Stimulated activated CD4-positive, alpha-beta T cell treated with anti-CD3 and anti-CD28 coated beads, Interleukin-12 subunit alpha, Interleukin-12 subunit beta, amount 100 ng/mL, for 48 hours (primary cell): ENCODE results near the gene ERI2.
"Not testable (repeated sequence)": the region's sequence is repeated elsewhere in the genome, so short reads cannot be mapped to it uniquely, and the experiment has no call there.

Source experiments
- DNase-seq, 3 donors: peaks; one replicate each; pipeline ENCODE4 v3.0.0-alpha.2; 2020; ENCODE audit warnings: low read depth in 2 of 3, low spot score in 1 of 3

Gene ERI2

DNA sequence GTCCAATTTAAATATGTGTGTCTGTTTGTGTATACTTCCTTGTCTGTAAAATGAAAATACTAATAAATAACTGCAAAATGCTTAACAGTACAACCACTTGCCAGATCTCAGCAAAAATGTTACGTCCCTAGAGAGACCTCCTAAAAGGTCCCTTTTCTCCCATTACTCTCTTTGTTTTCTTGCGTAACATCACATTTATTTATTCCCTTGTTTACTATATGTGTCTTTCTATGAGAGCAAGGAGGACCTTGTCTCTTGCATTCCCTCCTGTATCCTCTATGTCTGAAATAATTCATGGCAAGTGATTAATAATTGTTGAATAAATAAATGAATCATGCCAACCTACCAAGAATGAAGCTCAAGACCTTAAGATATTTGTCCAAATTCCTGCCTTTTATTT, 40.5 kb downstream of the ERI2 start:
- no peak for DNase-seq

DNA sequence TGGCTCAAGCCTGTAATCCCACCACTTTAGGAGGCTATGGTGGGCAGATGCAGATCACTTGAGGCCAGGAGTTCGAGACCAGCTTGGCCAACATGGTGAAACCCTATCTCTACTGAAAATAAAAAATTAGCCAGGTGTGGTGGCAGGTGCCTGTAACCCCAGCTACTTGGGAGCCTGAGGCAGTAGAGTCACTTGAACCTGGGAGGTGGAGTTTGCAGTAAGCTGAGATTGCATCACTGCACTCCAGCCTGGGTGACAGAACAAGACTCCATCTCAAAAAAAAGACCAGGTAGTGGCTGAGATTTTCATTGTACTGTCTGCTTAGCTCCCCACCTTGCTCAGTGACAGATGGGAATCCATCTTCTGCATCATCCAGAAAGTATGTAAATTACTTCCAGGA, 41.8 kb downstream of the ERI2 start:
- not testable (repeated sequence) for DNase-seq

DNA sequence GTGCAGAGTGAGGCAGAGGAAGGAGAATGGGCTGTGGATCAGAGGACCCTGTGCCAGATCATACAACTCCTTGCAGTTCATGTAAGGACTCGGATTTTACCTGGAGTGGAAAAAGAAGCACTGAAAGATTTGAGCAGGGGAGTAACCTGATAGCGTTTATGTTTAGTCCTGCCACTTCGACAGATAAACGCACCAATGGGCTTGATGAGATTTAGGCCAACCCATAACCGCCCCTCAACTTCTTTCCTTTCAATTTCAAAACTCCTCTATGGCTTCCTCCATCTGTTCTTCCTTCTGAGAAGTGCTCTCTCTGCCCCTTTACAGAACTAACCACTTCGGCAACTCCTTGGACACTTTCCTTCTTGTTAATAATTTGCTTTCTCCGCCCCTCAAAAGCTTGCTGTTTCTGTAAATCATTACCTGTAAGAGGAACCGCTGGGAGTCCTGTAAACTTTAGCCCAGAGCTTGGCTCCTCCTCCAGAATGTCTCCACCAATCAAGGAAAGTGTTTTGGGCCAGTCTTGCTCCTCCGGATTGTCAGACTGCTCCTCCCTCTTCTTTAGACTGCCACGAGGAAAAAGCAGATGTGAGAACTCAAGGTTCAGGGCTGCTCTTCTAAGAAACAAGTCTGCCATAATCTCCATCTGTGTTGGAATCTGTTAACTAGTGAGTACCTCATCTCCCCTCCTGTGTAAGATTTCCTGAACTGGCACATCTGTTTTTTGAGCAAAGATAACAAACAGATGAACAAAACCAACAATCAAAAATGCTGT, 42.6 kb downstream of the ERI2 start, which contains the start of gene ACSM3:
Gene ACSM3 (plus strand): TSS at position 554 of the 772 bp plus-strand sequence. CDS start 6,021 bp downstream, outside the sequence.
- peak; percentile 38 to 72 (median 45) for DNase-seq

DNA sequence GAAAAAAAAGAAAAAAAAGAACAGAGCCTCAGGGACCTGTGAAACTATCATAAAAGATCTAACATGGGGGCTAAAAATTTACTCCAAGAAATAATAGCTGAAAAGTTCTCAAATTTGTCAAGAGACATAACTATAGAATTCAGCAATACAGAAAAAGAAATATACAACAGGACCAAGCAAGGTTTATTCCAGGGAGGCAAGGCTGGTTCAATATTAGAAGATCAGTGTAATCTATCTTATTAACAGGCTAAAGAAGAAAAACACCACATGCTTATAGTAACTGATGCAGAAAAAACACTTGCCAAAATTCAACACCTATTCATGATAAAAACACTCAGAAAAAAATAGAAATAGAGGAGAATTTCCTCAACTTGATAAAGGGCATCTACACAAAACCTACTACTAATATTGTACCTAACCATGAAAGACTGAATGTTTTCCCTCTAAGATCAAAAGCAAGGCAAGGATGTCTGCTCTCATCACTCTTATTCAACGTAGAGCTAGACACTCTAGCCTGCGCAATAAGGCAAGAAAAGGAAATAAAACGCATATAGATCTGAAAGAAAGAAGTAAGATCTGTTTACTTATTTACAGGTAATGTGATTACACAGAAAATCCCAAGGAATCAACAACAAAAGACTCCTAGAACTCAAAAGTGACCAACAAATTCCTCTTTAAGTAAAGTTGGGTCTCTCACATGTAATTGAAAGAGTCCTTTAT, 43.7 kb downstream of the ERI2 start:
- no peak for DNase-seq

DNA sequence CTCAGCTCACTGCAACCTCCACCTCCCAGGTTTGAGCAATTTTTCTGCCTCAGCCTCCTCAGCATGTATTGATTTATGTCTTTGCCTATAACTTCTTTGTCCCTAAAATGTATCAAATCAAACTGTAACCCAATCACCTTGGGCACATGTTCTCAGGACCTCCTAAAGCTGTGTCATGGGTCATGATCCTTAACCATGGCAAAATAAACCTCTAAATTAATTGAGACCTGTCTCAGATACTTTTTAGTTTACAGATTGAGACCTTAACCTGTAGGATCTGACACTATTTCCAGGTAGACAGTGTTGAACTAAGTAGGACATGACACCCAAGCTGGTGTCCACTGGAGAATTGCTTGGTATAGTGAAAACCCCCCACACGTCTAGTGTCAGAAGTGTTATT, 45.1 kb downstream of the ERI2 start:
- no peak for DNase-seq

DNA sequence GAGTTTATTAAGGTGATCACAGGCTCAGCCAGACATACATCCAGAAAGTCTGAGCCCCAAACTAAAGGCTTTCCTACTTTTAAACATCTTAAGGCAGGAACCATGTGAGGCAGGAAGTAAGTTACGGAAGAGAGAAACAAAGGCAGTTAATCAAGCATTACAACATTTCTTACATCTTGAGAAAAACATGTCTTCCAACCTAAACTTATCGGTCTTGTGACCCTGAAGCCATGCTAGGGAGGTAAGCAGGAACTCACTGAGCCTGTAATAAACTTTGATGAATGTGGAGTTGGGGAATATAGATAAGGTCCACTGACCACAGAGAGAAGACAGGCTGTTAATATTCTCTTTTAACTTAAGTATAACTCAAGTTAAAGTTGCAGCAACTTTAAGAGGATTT, 45.9 kb downstream of the ERI2 start:
- DNase-seq = no peak

DNA sequence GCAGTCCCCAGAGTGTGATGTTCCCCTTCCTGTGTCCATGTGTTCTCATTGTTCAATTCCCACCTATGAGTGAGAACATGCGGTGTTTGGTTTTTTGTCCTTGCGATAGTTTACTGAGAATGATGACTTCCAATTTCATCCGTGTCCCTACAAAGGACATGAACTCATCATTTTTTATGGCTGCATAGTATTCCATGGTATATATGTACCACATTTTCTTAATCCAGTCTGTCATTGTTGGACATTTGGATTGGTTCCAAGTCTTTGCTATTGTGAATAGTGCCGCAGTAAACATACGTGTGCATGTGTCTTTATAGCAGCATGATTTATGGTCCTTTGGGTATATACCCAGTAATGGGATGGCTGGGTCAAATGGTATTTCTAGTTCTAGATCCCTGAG, 50.5 kb downstream of the ERI2 start:
- DNase-seq = not testable (repeated sequence)

DNA sequence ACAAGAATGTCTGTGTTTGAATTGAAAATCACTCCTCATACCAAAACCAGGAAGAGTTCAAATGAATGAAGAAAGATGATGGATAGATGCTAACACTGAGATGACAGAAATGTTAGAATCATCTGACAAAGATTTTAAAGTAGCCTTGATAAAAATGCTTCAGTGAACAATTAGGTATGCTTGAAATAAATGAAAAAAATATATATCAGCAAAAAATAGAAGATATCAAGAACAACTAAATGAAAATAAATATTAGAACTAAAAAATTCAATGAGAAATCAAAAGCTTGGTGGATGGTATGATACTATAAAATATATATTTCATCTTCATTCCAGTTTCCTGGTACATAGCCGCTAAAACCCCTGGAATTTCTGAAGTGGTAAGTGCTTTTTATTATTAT, 51.0 kb downstream of the ERI2 start:
- no peak for DNase-seq

DNA sequence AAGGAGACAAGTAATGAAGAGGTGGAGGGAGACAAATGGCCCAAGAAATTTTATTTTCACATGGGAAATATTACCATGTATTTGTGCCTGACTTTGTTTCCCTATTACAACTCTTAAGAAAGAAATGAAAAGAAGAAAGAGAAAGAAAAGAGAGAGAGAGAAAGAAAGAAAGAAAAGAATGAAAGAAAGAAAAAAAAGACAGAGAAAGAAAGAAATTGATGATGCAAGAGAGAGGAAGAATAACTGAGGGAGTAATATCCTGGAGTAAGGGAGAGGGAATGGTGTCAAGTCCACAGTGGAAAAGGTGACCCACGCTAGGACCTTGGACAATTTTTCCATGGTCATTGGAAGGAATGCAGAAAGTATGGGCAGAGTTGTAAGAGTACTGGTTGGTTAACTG, 52.5 kb downstream of the ERI2 start:
- no peak for DNase-seq

DNA sequence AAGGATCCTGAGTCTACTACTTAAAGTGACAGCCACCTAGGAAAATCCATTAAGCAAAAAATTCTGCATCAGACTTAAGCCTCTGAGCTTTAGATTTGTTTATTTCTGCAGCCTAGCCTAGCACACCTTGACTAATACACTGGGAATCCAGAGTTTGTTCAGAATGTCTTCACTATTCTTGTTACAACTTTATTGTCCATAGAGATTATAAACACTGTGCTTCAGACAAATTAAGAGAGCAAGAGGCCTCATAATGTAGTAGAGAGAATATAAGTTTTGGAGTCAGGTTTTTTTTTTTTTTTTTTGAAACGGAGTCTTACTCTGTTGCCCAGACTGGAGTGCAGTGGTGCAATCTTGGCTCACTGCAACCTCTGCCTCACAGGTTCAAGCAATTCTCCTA, 55.7 kb downstream of the ERI2 start:
- no peak for DNase-seq

DNA sequence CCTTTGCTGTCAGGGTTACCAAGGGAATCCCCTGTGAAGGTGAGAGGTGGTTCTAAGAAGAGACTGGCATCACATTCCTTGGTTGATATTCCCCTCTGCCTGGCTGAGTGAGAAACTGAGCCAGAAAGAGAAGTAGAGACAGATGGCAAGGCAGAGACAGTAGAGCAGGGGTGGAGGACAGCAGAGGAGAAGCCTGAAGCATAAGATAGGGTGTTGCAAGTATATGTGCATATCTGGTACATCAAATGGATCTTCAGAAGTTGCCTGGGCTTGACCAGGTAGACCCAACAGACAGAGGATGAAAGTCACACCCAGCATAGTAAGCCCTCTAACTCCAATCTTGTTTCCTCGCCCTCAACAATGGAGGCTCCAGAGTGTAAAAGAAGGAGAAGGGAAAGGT, 56.8 kb downstream of the ERI2 start:
- no peak for DNase-seq

DNA sequence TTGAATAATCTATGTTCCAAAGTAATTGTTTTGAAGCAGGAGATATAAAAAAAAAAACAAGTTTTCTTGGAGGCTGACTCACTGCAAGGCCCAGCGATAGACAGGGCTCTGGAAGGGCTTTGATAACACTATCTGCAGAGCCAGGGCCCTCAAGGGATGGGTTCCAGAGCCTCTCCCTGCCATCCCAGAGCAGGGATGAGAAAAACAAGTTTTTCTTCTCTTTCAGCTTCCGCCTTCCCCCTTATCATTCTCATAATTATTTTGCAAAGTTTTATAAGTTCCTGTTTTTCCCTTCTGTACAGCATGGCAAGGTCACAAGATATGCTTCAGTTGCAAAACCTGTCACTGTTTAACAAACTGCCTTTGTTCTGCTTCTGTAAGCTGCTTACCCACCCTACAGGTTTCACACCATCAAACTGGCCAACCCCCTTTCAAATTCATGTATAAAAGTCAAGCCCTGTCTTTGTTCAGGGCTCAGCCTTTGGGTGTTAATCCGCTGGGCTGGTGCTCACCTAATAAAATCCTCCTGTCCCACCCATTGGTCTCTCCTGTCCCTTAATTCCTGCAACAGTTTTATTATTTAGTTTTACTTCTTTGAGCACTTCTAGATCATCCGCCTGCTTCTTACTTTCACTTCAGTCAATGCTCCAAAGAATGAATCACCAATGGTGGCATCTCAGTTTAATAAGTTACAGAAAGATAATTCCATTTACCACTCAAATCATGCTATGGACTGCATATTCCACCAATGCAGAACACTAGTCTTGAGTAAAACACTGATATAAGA, 59.0 kb downstream of the ERI2 start:
- DNase-seq = no peak

DNA sequence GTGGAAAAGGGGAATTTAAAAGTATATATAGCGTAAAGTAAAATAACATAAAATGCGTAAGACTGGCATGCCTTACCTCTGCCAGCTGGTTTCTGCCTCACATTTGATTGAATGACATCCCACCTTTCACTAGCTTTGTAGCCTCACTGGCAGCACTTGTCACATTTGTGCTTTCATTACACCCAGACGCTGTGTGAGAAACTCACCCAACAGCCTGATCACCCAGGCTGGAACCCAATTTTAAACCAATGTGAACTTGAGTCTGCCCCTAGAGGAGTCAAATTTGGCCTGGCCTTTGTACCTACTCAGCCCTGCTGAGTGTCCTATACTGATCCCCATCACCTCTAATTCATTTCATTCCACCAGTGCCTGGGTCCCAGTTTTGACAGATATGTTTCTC, 59.8 kb downstream of the ERI2 start:
- no peak for DNase-seq
